ENCODE results near the gene HP.

HP gene

DNA sequence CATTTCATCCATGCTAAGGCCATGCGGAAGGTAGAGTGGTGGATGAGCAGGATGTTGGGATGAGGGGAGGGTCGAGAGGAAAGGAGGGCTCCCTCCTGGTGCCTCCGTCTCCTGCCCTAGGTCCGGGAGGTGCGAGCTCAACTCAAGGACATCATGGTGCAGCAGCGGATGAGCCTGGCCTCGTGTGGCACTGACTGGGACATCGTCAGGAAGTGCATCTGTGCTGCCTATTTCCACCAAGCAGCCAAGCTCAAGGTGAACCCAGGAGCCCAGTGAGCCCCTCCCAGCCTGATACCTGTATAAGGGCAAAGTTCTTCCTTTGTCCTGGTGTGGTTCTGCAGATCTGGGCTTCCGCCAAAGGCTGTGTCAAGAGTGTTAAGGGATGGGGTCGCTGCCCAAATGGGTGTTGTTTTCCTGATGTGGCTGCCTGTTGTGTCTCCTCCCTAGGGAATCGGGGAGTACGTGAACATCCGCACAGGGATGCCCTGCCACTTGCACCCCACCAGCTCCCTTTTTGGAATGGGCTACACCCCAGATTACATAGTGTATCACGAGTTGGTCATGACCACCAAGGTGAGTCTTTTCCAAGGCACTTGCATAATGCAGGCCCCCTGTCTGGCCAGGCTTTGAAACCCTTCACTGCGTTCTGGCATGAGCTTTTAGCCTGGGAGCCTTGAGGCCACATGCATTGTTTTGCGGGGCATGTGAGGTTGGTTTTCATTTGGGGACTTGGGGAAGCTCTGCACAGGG, 54.2 kb downstream of the HP start:
- CTCF ChIA-PET = interaction anchor here (0.6 to 2.1 kb wide), 2 partner anchors 16 kb away, joined by 4 to 5 read pairs; no protein-coding TSS in a partner anchor
- Histone ChIP-seq H3K36me3 (ENCODE audit: control insufficient read depth in 4 of 4, insufficient read depth in 4 of 4, low read length in 3 of 4) (peaks cover 34 to 98% (median 87%) of the 10 kb centered on the region in 4 experiments), H3K9me3 (ENCODE audit: control extremely low read depth in 1 of 5, control insufficient read depth in 4 of 5, insufficient read depth in 2 of 5, low read depth in 1 of 5, low read length in 4 of 5) (no peaks in the 10 kb centered on the region), H3K4me1 (ENCODE audit: control extremely low read depth in 1 of 4, control insufficient read depth in 4 of 4, insufficient read depth in 4 of 4, low read length in 3 of 4) (no peaks in the 10 kb centered on the region), H3K27me3 (replicated peaks in 2 of 5; ENCODE audit: control insufficient read depth in 4 of 5, insufficient read depth in 5 of 5, low read length in 4 of 5) (no peaks in the 10 kb centered on the region), H3K27ac (ENCODE audit: insufficient read depth in 1 of 2, low read depth in 1 of 2, low read length in 2 of 2, poor library complexity in 1 of 2, severe bottlenecking in 2 of 2) (no peak overlapping the region), H3K4me3 (ENCODE audit: control insufficient read depth in 1 of 7, extremely low read depth in 1 of 7, insufficient read depth in 4 of 7, low read depth in 2 of 7, low read length in 6 of 7) (no peak overlapping the region)
- POLR2A ChIA-PET = no interaction called here
- WGBS (ENCODE audit: insufficient coverage) = 98% methylated on average over 13 of the region's 16 CpGs
- no peak for DNase-seq

DNA sequence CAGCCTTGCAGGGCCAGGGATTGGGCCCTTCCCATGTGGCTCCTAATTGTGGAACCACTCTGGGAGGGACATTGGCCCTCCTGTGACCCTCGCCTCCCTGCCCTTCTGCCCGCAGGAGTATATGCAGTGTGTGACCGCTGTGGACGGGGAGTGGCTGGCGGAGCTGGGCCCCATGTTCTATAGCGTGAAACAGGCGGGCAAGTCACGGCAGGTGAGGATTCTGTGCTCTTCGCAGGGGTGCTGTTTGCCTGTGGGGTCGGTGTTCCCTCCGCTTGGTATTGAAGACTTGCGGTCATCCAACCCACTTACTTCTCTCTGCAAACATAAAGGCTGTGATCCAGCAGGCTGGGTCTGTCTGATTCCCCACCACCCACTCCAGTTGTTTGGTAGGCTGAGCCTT, 55.0 kb downstream of the HP start:
- CTCF ChIA-PET = interaction anchor here (0.6 kb wide), 1 partner anchor 15 kb away, joined by 4 read pairs; no protein-coding TSS in a partner anchor
- no peaks in the 10 kb centered on the region for H3K4me1 ChIP-seq (ENCODE audit: control extremely low read depth in 1 of 4, control insufficient read depth in 4 of 4, insufficient read depth in 4 of 4, low read length in 3 of 4)
- H3K4me3 ChIP-seq (ENCODE audit: control insufficient read depth in 1 of 7, extremely low read depth in 1 of 7, insufficient read depth in 4 of 7, low read depth in 2 of 7, low read length in 6 of 7) = no peak overlapping the region
- no peaks in the 10 kb centered on the region for H3K9me3 ChIP-seq (ENCODE audit: control extremely low read depth in 1 of 5, control insufficient read depth in 4 of 5, insufficient read depth in 2 of 5, low read depth in 1 of 5, low read length in 4 of 5)
- H3K36me3 ChIP-seq (ENCODE audit: control insufficient read depth in 4 of 4, insufficient read depth in 4 of 4, low read length in 3 of 4) = peaks cover 31 to 95% (median 80%) of the 10 kb centered on the region in 4 experiments
- WGBS (ENCODE audit: insufficient coverage) = 97% methylated on average over 12 of the region's 12 CpGs
- H3K27ac ChIP-seq (ENCODE audit: insufficient read depth in 1 of 2, low read depth in 1 of 2, low read length in 2 of 2, poor library complexity in 1 of 2, severe bottlenecking in 2 of 2) = no peak overlapping the region
- no peak for DNase-seq
- POLR2A ChIA-PET = no interaction called here
- no peaks in the 10 kb centered on the region for H3K27me3 ChIP-seq (replicated peaks in 2 of 5; ENCODE audit: control insufficient read depth in 4 of 5, insufficient read depth in 5 of 5, low read length in 4 of 5)

DNA sequence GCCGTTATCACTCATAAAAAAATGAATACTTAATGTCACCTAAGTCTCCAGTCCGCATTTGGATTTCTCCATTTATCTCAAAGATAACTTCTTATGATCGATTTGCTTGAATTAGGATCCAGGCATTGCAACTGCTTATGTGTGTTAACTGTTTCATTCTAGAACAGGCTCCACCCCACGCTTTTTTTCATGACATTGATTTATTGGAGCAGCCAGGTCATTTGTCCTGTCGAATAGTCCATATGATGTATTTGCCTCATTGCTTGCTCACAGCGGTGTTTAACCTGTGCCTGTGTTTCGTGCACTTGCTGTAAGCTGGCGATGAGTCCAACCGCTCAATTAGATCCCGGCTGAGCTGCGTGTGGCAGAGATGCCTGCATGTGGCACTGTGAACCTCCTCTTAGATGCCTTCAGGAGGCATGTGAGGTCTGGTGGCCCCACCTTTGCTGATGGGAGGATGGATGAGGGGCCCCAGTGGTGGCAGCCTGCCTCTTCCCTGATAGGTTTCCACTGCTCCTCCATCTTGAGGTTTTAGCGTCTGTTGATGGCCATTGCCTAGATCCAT, 55.7 kb downstream of the HP start:
- Histone ChIP-seq H3K36me3 (ENCODE audit: control insufficient read depth in 4 of 4, insufficient read depth in 4 of 4, low read length in 3 of 4) (peaks cover 32 to 88% (median 73%) of the 10 kb centered on the region in 4 experiments), H3K4me3 (ENCODE audit: control insufficient read depth in 1 of 7, extremely low read depth in 1 of 7, insufficient read depth in 4 of 7, low read depth in 2 of 7, low read length in 6 of 7) (no peak overlapping the region), H3K27me3 (replicated peaks in 2 of 5; ENCODE audit: control insufficient read depth in 4 of 5, insufficient read depth in 5 of 5, low read length in 4 of 5) (no peaks in the 10 kb centered on the region), H3K4me1 (ENCODE audit: control extremely low read depth in 1 of 4, control insufficient read depth in 4 of 4, insufficient read depth in 4 of 4, low read length in 3 of 4) (no peaks in the 10 kb centered on the region), H3K27ac (ENCODE audit: insufficient read depth in 1 of 2, low read depth in 1 of 2, low read length in 2 of 2, poor library complexity in 1 of 2, severe bottlenecking in 2 of 2) (no peak overlapping the region), H3K9me3 (ENCODE audit: control extremely low read depth in 1 of 5, control insufficient read depth in 4 of 5, insufficient read depth in 2 of 5, low read depth in 1 of 5, low read length in 4 of 5) (no peaks in the 10 kb centered on the region)
- ChIA-PET POLR2A (no interaction called here), CTCF (no interaction called here)
- DNase-seq = no peak
- WGBS (ENCODE audit: insufficient coverage) = 97% methylated on average over 10 of the region's 12 CpGs

All from common myeloid progenitor, CD34-positive (primary cell).